ENCODE measurements around the gene IGLON5. TPM values are rescaled to one million over a fixed set of nuclear protein-coding genes. Genes with fewer than 3 reads are reported as not detected.

Gene IGLON5
- total RNA-seq, 1 experiment from 2014 or later, result not detected

DNA sequence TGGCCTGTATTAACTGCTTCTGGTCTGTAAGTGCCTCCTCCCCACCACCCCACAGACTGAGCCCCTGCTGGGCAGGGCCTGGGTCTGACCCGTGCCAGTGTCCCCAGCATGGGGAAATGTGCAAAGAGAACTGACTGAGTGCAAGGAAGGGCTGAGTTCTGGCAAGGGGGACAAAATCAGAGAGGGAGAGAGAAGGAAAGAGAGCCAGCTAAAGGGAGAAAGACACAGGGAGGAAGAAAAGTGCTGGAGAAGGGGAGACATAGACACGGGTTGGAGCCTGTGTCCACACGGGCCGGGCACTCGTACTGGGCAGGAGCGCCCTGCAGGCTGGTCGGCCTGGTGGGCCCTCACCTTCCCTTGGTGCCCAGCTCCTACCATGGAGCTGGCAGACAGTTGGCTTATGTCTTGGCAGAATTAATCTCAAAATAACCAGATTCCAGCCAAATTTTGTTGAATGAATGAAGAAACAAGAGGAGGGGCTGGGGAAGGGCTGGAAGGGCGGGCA is 59.8 kb downstream of the IGLON5 start:
- TF ChIP-seq EZH2 (IDR thresholded peaks at IDR 0.05; ENCODE audit: low read depth), result no peak
- TF ChIP-seq, protein P1, sequence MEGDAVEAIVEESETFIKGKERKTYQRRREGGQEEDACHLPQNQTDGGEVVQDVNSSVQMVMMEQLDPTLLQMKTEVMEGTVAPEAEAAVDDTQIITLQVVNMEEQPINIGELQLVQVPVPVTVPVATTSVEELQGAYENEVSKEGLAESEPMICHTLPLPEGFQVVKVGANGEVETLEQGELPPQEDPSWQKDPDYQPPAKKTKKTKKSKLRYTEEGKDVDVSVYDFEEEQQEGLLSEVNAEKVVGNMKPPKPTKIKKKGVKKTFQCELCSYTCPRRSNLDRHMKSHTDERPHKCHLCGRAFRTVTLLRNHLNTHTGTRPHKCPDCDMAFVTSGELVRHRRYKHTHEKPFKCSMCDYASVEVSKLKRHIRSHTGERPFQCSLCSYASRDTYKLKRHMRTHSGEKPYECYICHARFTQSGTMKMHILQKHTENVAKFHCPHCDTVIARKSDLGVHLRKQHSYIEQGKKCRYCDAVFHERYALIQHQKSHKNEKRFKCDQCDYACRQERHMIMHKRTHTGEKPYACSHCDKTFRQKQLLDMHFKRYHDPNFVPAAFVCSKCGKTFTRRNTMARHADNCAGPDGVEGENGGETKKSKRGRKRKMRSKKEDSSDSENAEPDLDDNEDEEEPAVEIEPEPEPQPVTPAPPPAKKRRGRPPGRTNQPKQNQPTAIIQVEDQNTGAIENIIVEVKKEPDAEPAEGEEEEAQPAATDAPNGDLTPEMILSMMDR (conservative IDR thresholded peaks at IDR 0.05), result no peak
- Histone ChIP-seq H3K9me2 (ENCODE audit: insufficient read depth) (no peaks in the 10 kb centered on the region), H3F3A (ENCODE audit: insufficient read depth, low read depth) (peaks cover 6% of the 10 kb centered on the region), H3K27ac (no peak overlapping the region), H3K9me3 (ENCODE audit: insufficient read depth, low read depth) (no peaks in the 10 kb centered on the region), H3K4me2 (no peak overlapping the region), H3K4me1 (replicated peaks; ENCODE audit: insufficient read depth) (peaks cover 5% of the 10 kb centered on the region; the same call in 1 of the 2 replicates), H2AFZ (no peak overlapping the region), H4K20me1 (ENCODE audit: insufficient read depth) (no peaks in the 10 kb centered on the region), H3K4me3 (no peak overlapping the region), H3K27me3 (ENCODE audit: insufficient read depth, low read depth) (peaks cover 39% of the 10 kb centered on the region), H3K36me3 (ENCODE audit: low read depth) (no peaks in the 10 kb centered on the region), H3K79me2 (ENCODE audit: low read depth) (no peaks in the 10 kb centered on the region)
- no TSS peak for BruUV-seq (replicated peaks)
- intact Hi-C loops (cut with micrococcal nuclease; ENCODE audit: unreplicated experiment), result no loop called here
- POLR2A ChIA-PET (ENCODE audit: unreplicated experiment), result no interaction called here
- CTCF ChIA-PET, result no interaction called here
- DNase-seq, result no peak

DNA sequence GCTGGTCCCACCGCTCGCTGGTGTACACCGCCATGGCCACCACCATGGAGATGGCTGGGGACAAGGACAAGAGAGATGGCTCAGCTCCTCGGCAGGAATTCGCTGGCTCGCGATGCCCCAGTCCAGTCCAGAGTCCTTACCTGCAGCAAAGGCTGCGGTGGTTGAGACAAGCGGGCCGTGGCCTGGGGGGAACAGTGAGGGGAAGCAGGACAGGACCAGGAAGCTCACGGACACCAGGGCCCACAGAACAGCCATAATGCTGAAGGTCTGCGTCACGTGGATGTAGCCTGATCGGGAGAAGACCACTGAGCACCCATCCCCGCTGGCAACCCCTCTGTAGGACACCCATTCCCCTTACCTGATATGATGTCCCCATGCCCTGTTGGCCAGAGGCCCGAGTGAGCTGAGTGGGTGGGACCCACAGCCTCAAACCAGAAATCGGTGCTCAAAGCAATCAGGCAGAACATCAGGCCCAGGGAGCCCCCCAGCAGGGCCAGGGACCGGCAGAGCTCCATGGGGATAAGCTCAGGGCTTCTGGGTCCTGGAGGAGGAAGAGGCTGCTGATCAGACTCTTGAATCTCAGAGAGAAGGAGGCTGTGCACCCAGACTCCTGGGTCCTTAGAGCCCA is 60.7 kb downstream of the IGLON5 start:
- Histone ChIP-seq H3K79me2 (ENCODE audit: low read depth) (no peaks in the 10 kb centered on the region), H3K27me3 (ENCODE audit: insufficient read depth, low read depth) (peaks cover 39% of the 10 kb centered on the region), H3K4me3 (no peak overlapping the region), H3K36me3 (ENCODE audit: low read depth) (no peaks in the 10 kb centered on the region), H3K9me3 (ENCODE audit: insufficient read depth, low read depth) (no peaks in the 10 kb centered on the region), H3F3A (ENCODE audit: insufficient read depth, low read depth) (no peaks in the 10 kb centered on the region), H3K4me2 (no peak overlapping the region), H3K27ac (no peak overlapping the region), H4K20me1 (ENCODE audit: insufficient read depth) (no peaks in the 10 kb centered on the region), H3K4me1 (replicated peaks; ENCODE audit: insufficient read depth) (peaks cover 5% of the 10 kb centered on the region; the same call in 1 of the 2 replicates), H3K9me2 (ENCODE audit: insufficient read depth) (no peaks in the 10 kb centered on the region), H2AFZ (no peak overlapping the region)
- POLR2A ChIA-PET (ENCODE audit: unreplicated experiment), result interaction anchor here (0.6 kb wide), 1 partner anchor 902 kb away, joined by 3 read pairs; no protein-coding TSS in a partner anchor
- BruUV-seq (replicated peaks), result no TSS peak
- CTCF ChIA-PET, result no interaction called here
- no peak for TF ChIP-seq EZH2 (IDR thresholded peaks at IDR 0.05; ENCODE audit: low read depth)
- TF ChIP-seq, protein P1 (conservative IDR thresholded peaks at IDR 0.05), result no peak
- intact Hi-C loops (cut with micrococcal nuclease; ENCODE audit: unreplicated experiment), result no loop called here
- no peak for DNase-seq

DNA sequence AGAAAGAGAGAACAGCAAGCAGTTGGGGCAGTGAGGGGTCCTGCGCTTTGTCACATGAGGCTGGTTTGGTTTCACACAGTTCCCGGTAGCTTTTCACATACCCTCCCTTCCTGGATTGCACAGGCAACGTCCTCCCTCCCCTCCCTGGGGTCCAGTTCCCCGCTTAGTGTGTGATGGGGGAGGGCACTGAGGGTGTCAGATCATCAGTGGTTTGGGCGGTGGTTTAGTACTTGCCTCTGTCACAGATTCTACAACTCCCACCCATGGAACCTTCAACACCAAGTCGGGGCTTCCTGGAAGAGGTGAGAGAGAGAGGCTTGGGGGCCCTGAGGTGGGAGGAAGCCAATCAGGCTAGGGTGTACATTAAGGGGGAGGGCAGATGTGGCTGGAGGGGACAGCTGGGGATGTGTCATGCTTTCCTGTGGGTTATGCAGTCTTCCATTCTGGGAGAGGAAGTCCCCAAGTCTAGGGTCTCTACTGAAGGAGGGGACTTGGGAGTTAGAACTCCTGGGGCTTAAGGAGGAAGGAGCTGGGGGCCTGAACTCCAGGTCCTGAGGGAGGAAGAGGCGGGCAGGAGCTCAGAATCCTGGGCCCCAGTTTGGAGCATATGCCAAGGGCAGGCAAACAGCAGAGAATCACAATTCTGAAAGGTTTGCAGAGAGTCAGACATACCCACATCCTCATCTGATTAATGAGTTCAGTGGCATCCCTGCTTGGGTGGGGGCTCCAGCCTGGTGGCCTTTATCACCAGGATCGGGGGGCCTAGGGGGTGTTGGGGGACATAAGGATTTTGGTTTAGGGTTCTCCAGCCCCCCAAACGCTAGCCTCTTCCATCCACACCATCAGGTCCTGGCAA is 61.4 kb downstream of the IGLON5 start, which contains the start of gene NKG7:
TSS of gene NKG7 (minus strand) at position 6 of the 856 bp plus-strand sequence. CDS start 119 bp downstream, outside the sequence.
- Histone ChIP-seq H4K20me1 (ENCODE audit: insufficient read depth) (no peaks in the 10 kb centered on the region), H3K27ac (no peak within 1 kb of the TSS), H3K4me2 (no peak within 1 kb of the TSS), H3K4me3 (no peak within 1 kb of the TSS), H3F3A (ENCODE audit: insufficient read depth, low read depth) (no peaks in the 10 kb centered on the region), H3K27me3 (ENCODE audit: insufficient read depth, low read depth) (peaks cover 39% of the 10 kb centered on the region), H3K79me2 (ENCODE audit: low read depth) (no peaks in the 10 kb centered on the region), H3K9me3 (ENCODE audit: insufficient read depth, low read depth) (no peaks in the 10 kb centered on the region), H3K36me3 (ENCODE audit: low read depth) (no peaks in the 10 kb centered on the region), H3K9me2 (ENCODE audit: insufficient read depth) (no peaks in the 10 kb centered on the region), H3K4me1 (replicated peaks; ENCODE audit: insufficient read depth) (peaks cover 5% of the 10 kb centered on the region; the same call in 1 of the 2 replicates), H2AFZ (no peak within 1 kb of the TSS)
- CTCF ChIA-PET, result no interaction called here
- TF ChIP-seq, protein P1 (conservative IDR thresholded peaks at IDR 0.05), result no peak
- no peak for TF ChIP-seq EZH2 (IDR thresholded peaks at IDR 0.05; ENCODE audit: low read depth)
- intact Hi-C loops (cut with micrococcal nuclease; ENCODE audit: unreplicated experiment), result no loop called here
- DNase-seq, result no peak
- BruUV-seq (replicated peaks), result no TSS peak
- POLR2A ChIA-PET (ENCODE audit: unreplicated experiment), result no interaction called here
